Liver (tissue), 9 donors: ENCODE data around the gene DSCAML1. TPM values are rescaled to one million over a fixed set of nuclear protein-coding genes. Genes with fewer than 3 reads are reported as not detected.

Experiments
- DNase-seq: peaks from one replicate; pipeline ENCODE4 v3.0.0-alpha.2; 2017; ENCODE audit warnings: low spot score
- H3K27ac ChIP-seq, 2 donors: one replicate each; pipeline ENCODE4 v1.7.0; 2013; ENCODE audit warnings: inconsistent platforms in 2 of 2, low read length in 2 of 2, control low read depth in 1 of 2, low read depth in 1 of 2, mild to moderate bottlenecking in 1 of 2
- H3K27me3 ChIP-seq, 4 donors: one replicate each; pipeline versions ENCODE4 v1.6.1 to v1.7.0; 2013; ENCODE audit warnings: low read length in 3 of 4, inconsistent platforms in 1 of 4, mild to moderate bottlenecking in 1 of 4, moderate library complexity in 1 of 4; ENCODE audit not compliant: control insufficient read depth in 4 of 4, insufficient read depth in 4 of 4
- H3K36me3 ChIP-seq, 4 donors: one replicate each; pipeline versions ENCODE4 v1.6.1 to v1.7.0; 2013; ENCODE audit warnings: low read length in 3 of 4, mild to moderate bottlenecking in 3 of 4, low read depth in 1 of 4, moderate library complexity in 1 of 4; ENCODE audit not compliant: control insufficient read depth in 4 of 4, insufficient read depth in 3 of 4
- H3K4me1 ChIP-seq, 4 donors: one replicate each; pipeline versions ENCODE4 v1.6.1 to v1.7.0; 2013; ENCODE audit warnings: low read length in 3 of 4, mild to moderate bottlenecking in 3 of 4, moderate library complexity in 1 of 4; ENCODE audit not compliant: control insufficient read depth in 4 of 4, insufficient read depth in 4 of 4
- H3K4me3 ChIP-seq, 3 donors: one replicate each; pipeline versions ENCODE4 v1.6.1 to v1.7.0; 2013; ENCODE audit warnings: low read length in 3 of 3, control low read depth in 1 of 3, low read depth in 1 of 3, mild to moderate bottlenecking in 1 of 3
- H3K9ac ChIP-seq, 2 donors: one replicate each; pipeline ENCODE4 v1.7.0; 2013; ENCODE audit warnings: low read length in 2 of 2, mild to moderate bottlenecking in 2 of 2, moderate library complexity in 2 of 2, control low read depth in 1 of 2, low read depth in 1 of 2
- H3K9me3 ChIP-seq, 4 donors: one replicate each; pipeline versions ENCODE4 v1.6.1 to v1.7.0; 2013; ENCODE audit warnings: low read length in 3 of 4; ENCODE audit not compliant: control insufficient read depth in 4 of 4
- ATF3 ChIP-seq: IDR thresholded peaks from 2 replicates; pipeline ENCODE4 v1.6.1; 2016; ENCODE audit warnings: antibody characterized with exemption
- CTCF ChIP-seq: fragments of 150-350 bp; IDR thresholded peaks from 2 replicates; pipeline ENCODE4 v1.5.1; 2017; ENCODE audit warnings: improper control_type of control experiment, low read depth, low read length; ENCODE audit not compliant: missing input control
- EGR1 ChIP-seq, 2 donors: IDR thresholded peaks; 2 replicates each; pipeline ENCODE4 v1.6.1; 2016 to 2018; ENCODE audit warnings: antibody characterized with exemption in 2 of 2, low read depth in 2 of 2
- FOXA1 ChIP-seq: IDR thresholded peaks from 2 replicates; pipeline ENCODE4 v1.6.1; 2016; ENCODE audit warnings: antibody characterized with exemption
- GABPA ChIP-seq, 2 donors: IDR thresholded peaks in 1 of 2; conservative IDR thresholded peaks in 1 of 2; 2 replicates each; pipeline ENCODE4 v1.6.1; 2016; ENCODE audit warnings: antibody characterized with exemption in 2 of 2, mild to moderate bottlenecking in 1 of 2, moderate library complexity in 1 of 2
- HNF4A ChIP-seq, 2 donors: conservative IDR thresholded peaks; 2 replicates each; pipeline ENCODE4 v1.6.1; 2016; ENCODE audit warnings: antibody characterized with exemption in 2 of 2, mild to moderate bottlenecking in 2 of 2
- HNF4G ChIP-seq: IDR thresholded peaks from 2 replicates; pipeline ENCODE4 v1.6.1; 2016; ENCODE audit warnings: antibody characterized with exemption
- JUND ChIP-seq, 2 donors: IDR thresholded peaks; 2 replicates each; pipeline ENCODE4 v1.6.1; 2016; ENCODE audit warnings: antibody characterized with exemption in 2 of 2
- MAX ChIP-seq: IDR thresholded peaks from 2 replicates; pipeline ENCODE4 v1.6.1; 2016; ENCODE audit warnings: antibody characterized with exemption
- NR2F2 ChIP-seq: IDR thresholded peaks from 2 replicates; pipeline ENCODE4 v1.6.1; 2016; ENCODE audit warnings: antibody characterized with exemption
- RAD21 ChIP-seq, 2 donors: IDR thresholded peaks; 2 replicates each; pipeline ENCODE4 v1.6.1; 2016; ENCODE audit warnings: antibody characterized with exemption in 2 of 2, mild to moderate bottlenecking in 2 of 2
- REST ChIP-seq: IDR thresholded peaks from 2 replicates; pipeline ENCODE4 v1.6.1; 2016; ENCODE audit warnings: antibody characterized with exemption, mild to moderate bottlenecking
- RXRA ChIP-seq, 2 donors: IDR thresholded peaks; 2 replicates each; pipeline ENCODE4 v1.6.1; 2017 to 2018; ENCODE audit warnings: antibody characterized with exemption in 2 of 2, mild to moderate bottlenecking in 1 of 2
- SP1 ChIP-seq: IDR thresholded peaks from 2 replicates; pipeline ENCODE4 v1.6.1; 2018; ENCODE audit warnings: antibody characterized with exemption, mild to moderate bottlenecking
- TAF1 ChIP-seq: conservative IDR thresholded peaks from 2 replicates; pipeline ENCODE4 v1.6.1; 2016; ENCODE audit warnings: antibody characterized with exemption, mild to moderate bottlenecking
- YY1 ChIP-seq: IDR thresholded peaks from 2 replicates; pipeline ENCODE4 v1.6.1; 2016; ENCODE audit warnings: antibody characterized with exemption, mild to moderate bottlenecking
- ZBTB33 ChIP-seq: IDR thresholded peaks from 2 replicates; pipeline ENCODE4 v1.6.1; 2016; ENCODE audit warnings: antibody characterized with exemption
- WGBS: extraction: QIAGEN DNeasy Blood & Tissue Kit; methylation state at CpG from one replicate; pipeline ENCODE4 v1.1.7; 2013; 5-methylcytosine and 5-hydroxymethylcytosine counted together
- polyA plus RNA-seq, 2 donors: library from polyadenylated mRNA; stranded (reverse) in 1 of 2; unstranded in 1 of 2; fragments of 200-250 nt in 1 of 2; fragments of >200 nt in 1 of 2; fragmentation: Nextera tagmentation in 1 of 2; extraction: Ambion mirVana in 1 of 2; gene quantifications; one replicate each; pipeline versions ENCODE4 v1.2.1 to v1.2.3, GENCODE V29; 2013 to 2015
- total RNA-seq, 2 donors: library from RNA; depleted of rRNA; stranded (reverse); fragments of >200 nt; gene quantifications; one replicate each; pipeline ENCODE4 v1.2.3, GENCODE V29; 2014
- donor health status: healthy.
- donor health status: healthy.
- donor health status: healthy.
- donor health status: healthy.
- donor health status: healthy.

Gene DSCAML1
- total and polyA plus RNA-seq, 4 donors, result 0.07 to 0.42 (median 0.20) TPM

- DNase-seq, result peak; percentile 23
- no peaks in the 10 kb centered on the region for H3K27me3 ChIP-seq
- peaks cover 0 to 16% (median 4%) of the 10 kb centered on the region in 4 donors for H3K4me1 ChIP-seq
- no peaks in the 10 kb centered on the region for H3K9me3 ChIP-seq
- H3K9ac ChIP-seq, result no peak overlapping the region
- H3K27ac ChIP-seq, result no peak overlapping the region
- no peak for TF ChIP-seq HNF4A (conservative IDR thresholded peaks at IDR 0.05)
- TF ChIP-seq SP1, result no peak
- no peak for TF ChIP-seq FOXA1
- no peak for TF ChIP-seq YY1
- WGBS, result 72% methylated on average over 15 of the region's 15 CpGs
- no peaks in the 10 kb centered on the region for H3K36me3 ChIP-seq
- H3K4me3 ChIP-seq, result no peak overlapping the region
These were observed 30.8 kb upstream of the DSCAML1 start for GRCh38 chr11:117827521-117828511.

- no peak overlapping the region for H3K4me3 ChIP-seq
- TF ChIP-seq TAF1 (no peak), ATF3 (no peak), MAX (no peak), CTCF (no peak), HNF4A (conservative IDR thresholded peaks at IDR 0.05) (no peak), ZBTB33 (no peak), FOXA1 (no peak), GABPA (IDR thresholded peaks at IDR 0.05 in 1 of 2, conservative IDR thresholded peaks at IDR 0.05 in 1 of 2) (no peak), RAD21 (IDR thresholded peaks at IDR 0.05) (no peak), NR2F2 (no peak), RXRA (IDR thresholded peaks at IDR 0.05) (no peak), REST (no peak), YY1 (no peak), EGR1 (IDR thresholded peaks at IDR 0.05; ENCODE audit: low read depth in 2 of 2) (no peak), HNF4G (no peak), JUND (IDR thresholded peaks at IDR 0.05) (no peak)
- peak; percentile 36 for DNase-seq
These were observed 29.8 kb upstream of the DSCAML1 start for GRCh38 chr11:117826832-117827231.

More at GRCh38 chr11:117826832-117827231, 29.8 kb upstream of the DSCAML1 start:
- Histone ChIP-seq H3K9me3 (no peaks in the 10 kb centered on the region), H3K27me3 (no peaks in the 10 kb centered on the region), H3K9ac (no peak overlapping the region), H3K36me3 (no peaks in the 10 kb centered on the region), H3K4me1 (peaks cover 0 to 16% (median 4%) of the 10 kb centered on the region in 4 donors), H3K27ac (no peak overlapping the region)
- WGBS, result 56% methylated on average over 3 of the region's 3 CpGs
